ENCODE results near the gene KRT222.

KRT222 gene

GRCh38 chr17:40605306-40605705, 59.7 kb downstream of the KRT222 start:
- no peak for DNase-seq (ENCODE audit: low read depth)
- no peak overlapping the region for H3K4me3 ChIP-seq (ENCODE audit: low read depth, low read length)

More at GRCh38 chr17:40605306-40605705, 59.7 kb downstream of the KRT222 start:
- TF ChIP-seq CTCF (IDR thresholded peaks at IDR 0.05; ENCODE audit: insufficient read depth, low read depth, low read length, missing control alignments) = no peak

All from GM12865 (cell line).